Measurements from ENCODE around the gene EPAS1. TPM values are rescaled to one million over a fixed set of nuclear protein-coding genes. Genes with fewer than 3 reads are reported as not detected.

Gene EPAS1
- total and polyA plus RNA-seq, 2 of the 13 experiments (the other 11 are each of a cell fraction or from before 2014, with no cell fraction given) = 47.1 to 182 TPM

- peak; percentile 35; the same call in 1 of the 2 replicates for TF ChIP-seq IRF2 (CRISPR knock-in tag; IDR thresholded peaks at IDR 0.05)
- TF ChIP-seq ZKSCAN5 (CRISPR knock-in tag; IDR thresholded peaks at IDR 0.05) = no peak
- no peak for TF ChIP-seq SRSF1 (optimal IDR thresholded peaks at IDR 0.05; ENCODE audit: low read depth, low read length)
- no peak for TF ChIP-seq ZNF496 (CRISPR knock-in tag; IDR thresholded peaks at IDR 0.05; ENCODE audit: insufficient replicate concordance)
- no peak for TF ChIP-seq ZSCAN20 (CRISPR knock-in tag; IDR thresholded peaks at IDR 0.05; ENCODE audit: borderline replicate concordance)
- no peak for TF ChIP-seq ZFP36 (IDR thresholded peaks at IDR 0.05; ENCODE audit: borderline replicate concordance, low read depth, low read length, partially characterized antibody)
- TF ChIP-seq ZNF557 (CRISPR knock-in tag; IDR thresholded peaks at IDR 0.05) = no peak
- no peak for TF ChIP-seq CCAR2 (optimal IDR thresholded peaks at IDR 0.05; ENCODE audit: low read depth, low read length)
- TF ChIP-seq SP2 (CRISPR knock-in tag; IDR thresholded peaks at IDR 0.05) = no peak
- TF ChIP-seq E2F2 (CRISPR knock-in tag; IDR thresholded peaks at IDR 0.05; ENCODE audit: borderline replicate concordance) = no peak
- no peak; the same call in 1 of the 2 replicates for TF ChIP-seq MYPOP (CRISPR knock-in tag; IDR thresholded peaks at IDR 0.05)
- TF ChIP-seq RCOR2 (CRISPR knock-in tag; IDR thresholded peaks at IDR 0.05) = no peak
- TF ChIP-seq BRD4 (CRISPR knock-in tag; IDR thresholded peaks at IDR 0.05) = no peak
- TF ChIP-seq CENPT (CRISPR knock-in tag; IDR thresholded peaks at IDR 0.05; ENCODE audit: low read depth) = no peak
- TF ChIP-seq FOXK2 (IDR thresholded peaks at IDR 0.05) = no peak
- TF ChIP-seq KLF15 (CRISPR knock-in tag; IDR thresholded peaks at IDR 0.05; ENCODE audit: borderline replicate concordance) = no peak
- TF ChIP-seq PHF21A (CRISPR knock-in tag; IDR thresholded peaks at IDR 0.05) = peak; percentile 55; the same call in 1 of the 2 replicates
- peak; percentile 54; the same call in 1 of the 2 replicates for TF ChIP-seq HIC2 (CRISPR knock-in tag; IDR thresholded peaks at IDR 0.05; ENCODE audit: low read depth)
- no peak for TF ChIP-seq TCF7 (IDR thresholded peaks at IDR 0.05; ENCODE audit: low read depth)
- TF ChIP-seq ZNF616 (CRISPR knock-in tag; IDR thresholded peaks at IDR 0.05; ENCODE audit: low read depth) = no peak
- no peak for TF ChIP-seq HNRNPLL (IDR thresholded peaks at IDR 0.05; ENCODE audit: low read depth, low read length, poor library complexity, severe bottlenecking)
- TF ChIP-seq ZNF891 (CRISPR knock-in tag; IDR thresholded peaks at IDR 0.05) = no peak
- TF ChIP-seq CCDC6 (CRISPR knock-in tag; IDR thresholded peaks at IDR 0.05) = no peak
- no peak for TF ChIP-seq RNF219 (CRISPR knock-in tag; IDR thresholded peaks at IDR 0.05)
Measured at GRCh38 chr2:46416739-46417403, 119.7 kb downstream of the EPAS1 start (continued).
